HG03139 (cell line): ENCODE data around the gene ACTN1.
"Not testable (repeated sequence)": the region's sequence is repeated elsewhere in the genome, so short reads cannot be mapped to it uniquely, and the experiment has no call there.

ENCODE experiments used
- ATAC-seq: cut with Tn5 transposase; IDR thresholded peaks from one replicate; pipeline ENCODE4 v1.9.1; 2021; ENCODE audit not compliant: unreplicated experiment

The ACTN1 gene

GRCh38 chr14:68979021-68979721 is at the start of gene ACTN1:
ACTN1 (minus strand) TSS chr14:68979302; CDS start chr14:68979056, 246 bp downstream.
- no peak for ATAC-seq

DNA sequence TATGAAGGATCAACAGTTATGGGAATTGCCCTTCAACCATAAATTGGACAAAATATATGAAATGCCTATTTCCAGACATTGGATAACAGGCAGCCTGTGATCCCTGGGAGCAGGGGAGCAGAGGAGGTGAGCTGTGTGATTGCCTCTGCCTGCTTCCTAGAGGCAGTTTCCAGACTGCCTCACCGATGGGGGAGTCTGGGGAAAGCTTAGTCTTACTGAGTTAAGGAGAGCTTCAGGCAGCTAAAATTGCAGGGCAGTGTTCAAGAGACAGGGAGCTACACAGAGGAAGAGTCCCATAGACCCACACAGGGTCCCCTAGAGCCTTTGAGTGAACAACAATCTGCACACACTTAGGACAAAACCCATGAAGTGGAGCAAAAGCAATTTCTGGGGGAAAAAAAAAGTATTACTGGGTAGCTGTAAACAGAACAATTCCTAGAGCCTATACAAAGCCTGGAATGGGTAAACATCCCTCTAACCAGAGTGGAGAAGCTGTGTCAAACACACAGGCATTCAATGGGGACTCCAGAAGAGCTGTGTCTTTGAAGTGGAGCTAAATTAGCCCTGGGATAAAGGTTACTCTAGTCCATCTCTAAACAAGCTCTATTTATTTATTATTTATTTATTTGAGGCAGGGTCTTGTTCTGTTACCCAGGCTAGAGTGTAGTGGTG is 48.3 kb upstream of the ACTN1 start:
- no peak for ATAC-seq

DNA sequence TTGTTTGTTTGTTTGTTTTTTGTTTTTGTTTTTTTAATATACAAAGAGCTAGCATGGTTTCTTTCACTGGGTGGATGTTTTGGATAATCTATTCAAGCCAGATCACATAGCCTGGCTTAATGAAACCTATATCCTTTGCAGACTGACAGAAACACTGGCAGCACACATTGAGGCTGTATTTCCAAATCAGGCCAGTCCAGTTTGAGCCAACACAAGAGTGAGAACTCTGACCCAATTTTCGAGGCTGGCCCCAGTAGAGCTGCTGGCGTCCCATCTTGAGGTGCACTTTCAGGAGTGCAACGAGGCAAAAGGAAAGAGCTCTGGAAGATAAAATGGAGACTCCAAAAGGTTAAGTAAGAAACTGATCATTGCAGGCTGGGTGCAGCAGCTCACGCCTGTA is 43.9 kb upstream of the ACTN1 start:
- ATAC-seq: no peak

GRCh38 chr14:69022093-69022492 is 43.0 kb upstream of the ACTN1 start:
- ATAC-seq: not testable (repeated sequence)

DNA sequence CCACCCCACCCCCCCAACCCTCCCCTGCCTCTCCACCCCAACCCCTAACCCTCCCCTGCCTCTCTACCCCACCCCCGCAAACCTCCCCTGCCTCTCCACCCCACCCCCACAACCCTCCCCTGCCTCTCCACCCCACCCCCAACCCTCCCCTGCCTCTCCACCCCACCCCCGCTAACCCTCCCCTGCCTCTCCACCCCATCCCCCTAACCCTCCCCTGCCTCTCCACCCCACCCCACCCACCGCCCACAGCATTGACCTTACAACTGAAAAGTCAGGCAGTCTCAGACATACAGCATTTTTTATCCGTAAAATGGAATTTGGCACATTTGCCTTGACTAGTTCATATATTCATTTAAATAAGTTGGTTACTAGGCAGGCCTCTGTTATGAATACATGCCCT is 38.6 kb upstream of the ACTN1 start:
- no peak for ATAC-seq

DNA sequence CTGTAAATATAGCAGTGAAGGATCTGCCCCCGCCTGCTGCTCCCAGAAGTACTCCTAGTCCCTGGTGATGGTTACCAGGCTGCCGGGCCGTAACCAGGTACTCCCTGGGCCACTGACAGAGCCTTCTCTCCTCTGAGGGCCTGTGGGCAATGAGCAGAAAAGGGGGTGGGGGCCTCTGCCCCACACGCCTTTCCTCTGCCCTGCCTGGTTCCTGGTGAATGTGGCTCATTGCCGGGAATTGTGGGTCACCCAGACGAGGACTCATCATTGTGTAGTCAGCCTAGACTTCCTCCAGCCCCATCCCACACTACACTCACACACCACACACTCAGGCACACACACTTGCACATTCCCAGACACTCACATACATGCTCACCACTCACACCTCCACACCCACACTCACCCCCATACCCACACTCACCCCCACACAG is 35.7 kb upstream of the ACTN1 start:
- ATAC-seq: no peak

DNA sequence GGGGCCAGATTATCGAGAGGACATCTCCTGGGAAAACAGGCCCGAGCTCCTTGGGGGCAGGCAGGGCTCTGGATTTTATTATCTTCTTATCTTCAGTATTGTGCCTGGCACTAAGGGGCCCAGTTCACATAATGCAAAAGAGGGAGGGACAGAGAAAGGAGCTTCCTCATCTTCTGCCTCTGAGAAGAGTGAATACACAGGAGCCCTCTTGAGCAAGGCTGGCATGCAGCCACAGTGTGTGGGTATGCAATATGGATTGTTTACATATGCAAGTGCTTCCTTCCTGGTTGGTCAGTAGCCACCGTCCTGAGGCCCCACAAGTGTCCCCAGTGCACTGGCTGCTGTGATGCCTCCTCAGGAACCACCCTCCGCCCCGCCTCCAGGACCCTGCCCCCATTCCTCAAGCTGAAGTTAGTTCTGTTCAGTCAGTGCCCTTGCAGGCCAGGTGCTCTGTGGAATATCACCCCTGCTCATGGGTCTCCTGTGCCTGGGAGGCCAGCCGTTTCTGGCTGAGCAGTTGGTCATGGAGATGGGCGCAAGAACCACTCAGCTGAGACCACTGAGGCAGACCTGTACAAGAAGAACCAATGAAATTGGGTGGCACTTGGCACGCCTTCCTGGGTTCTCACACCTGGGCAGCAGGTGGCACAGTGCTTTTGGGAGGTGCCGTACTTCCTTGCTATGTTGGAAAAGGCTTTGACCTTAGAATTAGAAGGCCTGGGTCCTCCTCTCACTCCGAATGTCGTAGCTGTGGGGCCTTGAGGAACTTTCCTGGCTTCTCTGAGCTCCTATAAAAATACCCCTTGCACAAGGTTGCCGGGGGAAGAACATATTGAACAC is 35.1 kb upstream of the ACTN1 start:
- ATAC-seq: no peak

DNA sequence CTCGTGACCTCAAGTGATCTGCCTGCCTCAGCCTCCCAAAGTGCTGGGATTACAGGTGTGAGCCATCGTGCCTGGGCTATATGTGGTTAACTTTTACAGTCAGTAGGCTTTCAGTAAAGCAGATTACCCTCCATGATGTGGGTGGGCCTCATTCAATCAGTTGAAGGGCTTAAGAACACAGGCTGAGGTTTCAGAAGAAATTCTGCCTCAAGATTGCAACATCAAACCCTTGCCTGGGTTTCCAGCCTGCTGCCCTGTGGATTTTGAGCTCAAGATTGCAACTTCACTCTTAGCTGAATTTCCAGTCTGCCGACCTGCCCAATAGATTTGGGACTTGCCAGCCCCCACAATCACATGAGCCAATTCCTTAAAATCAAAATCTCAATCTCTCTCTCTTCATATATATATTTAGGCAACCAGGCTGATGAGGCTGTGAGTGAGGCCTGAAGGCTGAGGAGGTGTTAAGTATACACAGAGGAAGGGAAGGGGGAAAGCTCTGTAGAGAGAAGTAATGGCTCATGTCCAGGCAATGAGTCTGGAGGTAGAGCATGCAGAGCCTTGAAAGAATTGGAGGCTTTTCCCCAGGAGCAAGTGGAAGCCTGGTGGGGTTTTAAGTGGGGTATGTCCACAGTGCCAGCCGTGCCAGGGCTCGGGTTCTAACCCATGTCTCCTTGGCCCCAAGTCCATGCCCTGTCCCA is 33.3 kb upstream of the ACTN1 start:
- ATAC-seq: no peak

- no peak for ATAC-seq
Measured at GRCh38 chr14:69010648-69011047, 31.5 kb upstream of the ACTN1 start.

DNA sequence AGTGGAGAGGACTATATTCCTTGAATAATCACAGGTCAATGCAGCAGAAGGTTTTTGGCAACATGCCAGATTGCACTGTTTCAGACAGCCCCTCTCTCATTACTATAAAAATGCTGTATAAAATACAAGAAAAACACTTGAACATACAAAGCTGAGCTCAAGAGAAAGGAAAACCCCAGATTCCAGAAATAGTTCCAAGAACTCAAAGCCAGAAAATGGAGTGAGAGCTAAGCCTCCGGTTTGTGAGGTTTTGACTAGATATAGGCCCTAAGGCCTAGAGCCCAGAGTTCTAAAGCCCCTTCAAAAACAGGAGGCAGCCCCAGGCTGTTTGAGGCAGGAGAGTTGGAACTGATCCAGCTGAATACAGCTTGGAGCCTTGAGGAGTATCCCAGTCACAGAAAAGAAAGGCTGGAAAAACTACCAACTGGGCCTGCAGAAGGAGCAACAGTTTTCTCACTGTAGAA is 29.4 kb upstream of the ACTN1 start:
- no peak for ATAC-seq

DNA sequence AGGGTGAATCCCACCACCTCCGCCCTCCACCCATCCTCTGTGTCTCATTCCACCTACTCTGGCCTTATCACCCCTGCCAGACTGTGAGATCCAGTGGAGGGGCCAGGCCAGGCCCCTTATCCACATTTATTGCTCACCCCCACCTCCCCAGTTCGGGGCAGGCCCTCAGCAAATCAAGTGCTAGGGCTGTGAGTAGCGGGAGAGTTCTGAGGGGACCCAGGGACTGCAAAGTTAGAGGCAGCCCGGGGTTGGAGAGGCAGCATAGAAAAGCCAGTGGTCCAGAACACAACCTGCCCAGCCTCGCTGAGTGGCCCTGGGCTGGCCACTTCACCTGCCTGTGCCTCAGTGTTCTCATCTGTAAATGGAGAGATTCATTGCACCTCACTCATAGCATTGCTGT is 27.2 kb upstream of the ACTN1 start:
- ATAC-seq: no peak

DNA sequence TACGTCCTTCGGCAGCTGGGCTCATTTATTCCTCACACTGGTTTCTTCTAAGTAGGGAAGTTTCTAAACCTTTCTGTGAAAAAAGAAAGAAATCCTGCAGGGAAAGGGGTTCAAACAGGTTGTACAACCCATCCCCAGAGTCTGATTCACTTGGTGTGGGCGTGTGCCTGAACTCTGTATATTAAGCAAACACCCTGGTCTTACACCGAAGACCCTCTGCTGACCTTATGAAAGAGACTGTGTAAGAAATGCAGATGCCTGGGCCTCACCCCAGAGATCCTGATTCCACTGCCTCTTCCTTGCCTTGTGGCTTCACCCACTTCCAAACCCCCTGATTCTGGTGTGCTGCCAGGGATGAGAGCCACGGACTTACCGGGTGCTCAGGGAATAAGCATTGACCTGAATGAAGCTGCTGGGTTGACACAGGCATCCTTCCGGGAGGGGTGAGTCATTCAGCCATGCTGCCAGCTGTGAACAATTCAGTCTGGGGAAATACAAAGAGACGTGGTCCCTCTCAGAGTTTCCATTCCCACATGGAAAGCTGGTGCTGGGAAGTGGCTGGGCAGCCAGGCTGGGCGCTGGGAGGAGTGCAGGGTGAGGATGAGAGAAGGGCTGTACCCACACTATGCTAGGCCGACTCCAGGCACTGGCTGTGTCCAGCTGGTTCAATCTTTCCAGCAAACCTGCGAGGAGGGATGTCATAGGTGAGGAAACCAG is 26.5 kb upstream of the ACTN1 start:
- no peak for ATAC-seq

DNA sequence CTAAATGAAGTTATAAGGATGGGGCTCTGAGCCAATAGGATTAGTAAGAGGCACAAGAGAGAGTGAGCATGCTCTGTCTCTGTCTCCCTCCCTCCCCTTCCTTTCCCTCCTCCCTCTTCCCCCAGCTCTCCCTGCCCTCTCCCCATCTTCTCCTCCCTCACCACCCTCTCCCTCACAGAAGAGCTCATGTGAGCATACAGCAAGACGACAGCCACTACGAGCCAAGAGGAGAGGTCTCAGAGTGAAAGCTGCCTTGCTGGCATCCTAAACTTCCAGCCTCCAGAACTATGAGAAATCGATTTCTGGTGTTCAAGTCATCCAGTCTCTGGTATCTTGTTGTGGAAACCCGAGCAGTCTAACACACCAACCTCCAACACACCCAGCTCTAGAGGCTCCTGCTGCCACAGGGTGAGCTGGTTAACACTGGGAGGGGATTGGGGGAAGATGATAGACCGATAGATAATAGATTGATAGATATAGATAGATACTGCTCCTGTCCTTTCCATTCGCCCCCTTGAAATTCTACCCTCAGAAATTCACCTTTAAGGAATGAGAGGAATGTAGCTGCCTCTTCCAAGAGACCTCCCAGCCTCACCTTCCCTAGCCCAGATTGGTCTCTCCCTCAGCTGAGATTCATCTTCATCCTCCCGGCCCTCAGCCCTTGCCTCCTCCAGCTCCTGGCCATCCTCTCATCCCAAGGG is 25.8 kb upstream of the ACTN1 start:
- no peak for ATAC-seq

- no peak for ATAC-seq
Measured at GRCh38 chr14:69003626-69004025, 24.5 kb upstream of the ACTN1 start.

GRCh38 chr14:69002069-69002468 is 23.0 kb upstream of the ACTN1 start:
- ATAC-seq: no peak

DNA sequence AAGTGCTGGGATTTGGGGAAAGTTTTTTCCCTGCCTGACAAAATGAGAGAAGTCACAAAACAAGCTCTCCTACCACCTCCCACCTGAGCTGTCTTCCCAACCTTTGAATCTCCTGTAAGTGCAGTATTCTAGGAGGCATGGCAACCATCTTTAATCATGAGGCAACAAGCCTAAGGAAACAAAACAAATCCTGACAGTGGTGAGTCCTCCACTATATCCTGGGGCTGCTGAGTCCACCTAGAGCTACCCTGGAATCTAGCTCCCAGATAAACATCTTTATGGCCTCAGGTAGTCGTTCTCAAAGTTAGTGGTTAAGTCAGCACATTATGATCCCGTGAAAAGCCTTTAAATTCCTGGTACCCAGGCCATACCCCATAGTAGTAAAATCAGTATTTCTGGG is 22.3 kb upstream of the ACTN1 start:
- no peak for ATAC-seq

DNA sequence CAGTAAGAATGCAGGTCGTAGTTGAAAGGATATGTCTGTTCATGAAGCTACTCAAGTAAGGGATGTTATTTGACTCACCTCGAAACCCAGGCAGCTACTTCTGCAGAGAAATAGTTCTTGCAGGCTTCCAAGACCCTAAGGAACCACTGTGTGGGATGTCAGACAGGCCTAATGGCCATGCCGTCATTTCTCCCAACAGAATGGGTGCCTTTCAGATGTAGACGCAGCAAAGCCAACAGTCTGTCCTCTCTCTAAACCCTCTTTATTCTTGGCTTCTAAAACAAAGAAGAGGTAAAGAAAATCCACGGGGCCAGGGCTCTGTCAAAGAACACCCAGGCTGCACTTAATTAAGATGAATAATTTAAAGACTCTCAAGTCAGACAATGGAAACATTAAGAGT is 19.0 kb upstream of the ACTN1 start:
- ATAC-seq: no peak

GRCh38 chr14:68995731-68996130 is 16.6 kb upstream of the ACTN1 start:
- no peak for ATAC-seq

GRCh38 chr14:68994056-68994455 is 15.0 kb upstream of the ACTN1 start:
- ATAC-seq: no peak

DNA sequence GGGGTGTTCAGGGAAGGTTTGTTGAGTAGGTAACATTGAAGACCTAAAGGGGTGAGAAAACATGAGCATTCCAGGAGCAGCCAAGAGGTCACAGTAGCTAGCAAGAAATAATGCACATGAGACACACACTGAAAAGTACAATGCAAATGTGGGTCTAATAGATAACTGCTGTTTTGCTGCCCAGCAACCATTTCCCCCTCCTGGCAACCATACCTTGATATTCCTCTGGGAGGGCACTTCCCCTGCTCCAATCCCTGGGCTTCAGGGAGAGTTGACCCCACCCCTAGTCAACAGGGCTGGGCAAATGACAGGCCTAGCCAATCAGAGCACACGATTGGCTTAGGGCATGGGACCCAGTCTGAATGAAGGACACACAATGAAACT is 8.5 kb upstream of the ACTN1 start:
- ATAC-seq: no peak
